ENCODE data around the gene DNAH7.

Gene DNAH7

GRCh38 chr2:195730912-195731311 is 337.7 kb downstream of the DNAH7 start:
- Histone ChIP-seq H3K9me3 (ENCODE audit: control insufficient read depth in 2 of 2, low read length in 2 of 2) (no peaks in the 10 kb centered on the region), H3K27ac (ENCODE audit: low read length) (no peak overlapping the region), H3K4me3 (ENCODE audit: low read length in 2 of 2) (no peak overlapping the region), H3K4me1 (ENCODE audit: control insufficient read depth, insufficient read depth, low read length) (no peaks in the 10 kb centered on the region), H3K27me3 (ENCODE audit: control insufficient read depth in 1 of 2, insufficient read depth in 2 of 2, low read length in 2 of 2) (no peaks in the 10 kb centered on the region), H3K36me3 (ENCODE audit: control insufficient read depth in 2 of 2, insufficient read depth in 2 of 2, low read length in 2 of 2) (peaks cover 0 to 12% of the 10 kb centered on the region in 2 donors), H3K9ac (ENCODE audit: low read length in 2 of 2) (no peak overlapping the region)

GRCh38 chr2:195727106-195727505 is 341.5 kb downstream of the DNAH7 start:
- H3K27me3 ChIP-seq (ENCODE audit: control insufficient read depth in 1 of 2, insufficient read depth in 2 of 2, low read length in 2 of 2), result no peaks in the 10 kb centered on the region
- no peak overlapping the region for H3K9ac ChIP-seq (ENCODE audit: low read length in 2 of 2)
- no peaks in the 10 kb centered on the region for H3K9me3 ChIP-seq (ENCODE audit: control insufficient read depth in 2 of 2, low read length in 2 of 2)
- no peak overlapping the region for H3K27ac ChIP-seq (ENCODE audit: low read length)
- H3K4me3 ChIP-seq (ENCODE audit: low read length in 2 of 2), result no peak overlapping the region
- H3K36me3 ChIP-seq (ENCODE audit: control insufficient read depth in 2 of 2, insufficient read depth in 2 of 2, low read length in 2 of 2), result peaks cover 0 to 12% of the 10 kb centered on the region in 2 donors
- no peaks in the 10 kb centered on the region for H3K4me1 ChIP-seq (ENCODE audit: control insufficient read depth, insufficient read depth, low read length)

GRCh38 chr2:195722075-195722474 is 346.6 kb downstream of the DNAH7 start:
- H3K4me3 ChIP-seq (ENCODE audit: low read length in 2 of 2), result no peak overlapping the region
- no peaks in the 10 kb centered on the region for H3K27me3 ChIP-seq (ENCODE audit: control insufficient read depth in 1 of 2, insufficient read depth in 2 of 2, low read length in 2 of 2)

GRCh38 chr2:195721042-195721441 is 347.6 kb downstream of the DNAH7 start:
- H3K9me3 ChIP-seq (ENCODE audit: control insufficient read depth in 2 of 2, low read length in 2 of 2), result no peaks in the 10 kb centered on the region
- H3K36me3 ChIP-seq (ENCODE audit: control insufficient read depth in 2 of 2, insufficient read depth in 2 of 2, low read length in 2 of 2), result peaks cover 3 to 9% of the 10 kb centered on the region in 2 donors
- no peak overlapping the region for H3K9ac ChIP-seq (ENCODE audit: low read length in 2 of 2)
- no peak overlapping the region for H3K27ac ChIP-seq (ENCODE audit: low read length)
- H3K4me1 ChIP-seq (ENCODE audit: control insufficient read depth, insufficient read depth, low read length), result no peaks in the 10 kb centered on the region
- no peak overlapping the region for H3K4me3 ChIP-seq (ENCODE audit: low read length in 2 of 2)
- no peaks in the 10 kb centered on the region for H3K27me3 ChIP-seq (ENCODE audit: control insufficient read depth in 1 of 2, insufficient read depth in 2 of 2, low read length in 2 of 2)

More at GRCh38 chr2:195722075-195722474, 346.6 kb downstream of the DNAH7 start:
- H3K36me3 ChIP-seq (ENCODE audit: control insufficient read depth in 2 of 2, insufficient read depth in 2 of 2, low read length in 2 of 2), result peaks cover 0 to 3% of the 10 kb centered on the region in 2 donors
- H3K27ac ChIP-seq (ENCODE audit: low read length), result no peak overlapping the region
- H3K4me1 ChIP-seq (ENCODE audit: control insufficient read depth, insufficient read depth, low read length), result no peaks in the 10 kb centered on the region
- H3K9me3 ChIP-seq (ENCODE audit: control insufficient read depth in 2 of 2, low read length in 2 of 2), result no peaks in the 10 kb centered on the region
- no peak overlapping the region for H3K9ac ChIP-seq (ENCODE audit: low read length in 2 of 2)

GRCh38 chr2:195716466-195716865 is 352.2 kb downstream of the DNAH7 start:
- H3K9me3 ChIP-seq (ENCODE audit: control insufficient read depth in 2 of 2, low read length in 2 of 2), result no peaks in the 10 kb centered on the region
- H3K4me1 ChIP-seq (ENCODE audit: control insufficient read depth, insufficient read depth, low read length), result no peaks in the 10 kb centered on the region
- no peak overlapping the region for H3K4me3 ChIP-seq (ENCODE audit: low read length in 2 of 2)
- peaks cover 3 to 13% of the 10 kb centered on the region in 2 donors for H3K36me3 ChIP-seq (ENCODE audit: control insufficient read depth in 2 of 2, insufficient read depth in 2 of 2, low read length in 2 of 2)
- no peak overlapping the region for H3K27ac ChIP-seq (ENCODE audit: low read length)
- H3K9ac ChIP-seq (ENCODE audit: low read length in 2 of 2), result no peak overlapping the region
- no peaks in the 10 kb centered on the region for H3K27me3 ChIP-seq (ENCODE audit: control insufficient read depth in 1 of 2, insufficient read depth in 2 of 2, low read length in 2 of 2)

GRCh38 chr2:195711478-195711877 is 357.2 kb downstream of the DNAH7 start:
- Histone ChIP-seq H3K9me3 (ENCODE audit: control insufficient read depth in 2 of 2, low read length in 2 of 2) (no peaks in the 10 kb centered on the region), H3K9ac (ENCODE audit: low read length in 2 of 2) (no peak overlapping the region), H3K27me3 (ENCODE audit: control insufficient read depth in 1 of 2, insufficient read depth in 2 of 2, low read length in 2 of 2) (no peaks in the 10 kb centered on the region), H3K36me3 (ENCODE audit: control insufficient read depth in 2 of 2, insufficient read depth in 2 of 2, low read length in 2 of 2) (peaks cover 0 to 5% of the 10 kb centered on the region in 2 donors), H3K4me3 (ENCODE audit: low read length in 2 of 2) (no peak overlapping the region), H3K27ac (ENCODE audit: low read length) (no peak overlapping the region), H3K4me1 (ENCODE audit: control insufficient read depth, insufficient read depth, low read length) (no peaks in the 10 kb centered on the region)

- Histone ChIP-seq H3K4me1 (ENCODE audit: control insufficient read depth, insufficient read depth, low read length) (no peaks in the 10 kb centered on the region), H3K36me3 (ENCODE audit: control insufficient read depth in 2 of 2, insufficient read depth in 2 of 2, low read length in 2 of 2) (no peaks in the 10 kb centered on the region), H3K9me3 (ENCODE audit: control insufficient read depth in 2 of 2, low read length in 2 of 2) (no peaks in the 10 kb centered on the region), H3K27me3 (ENCODE audit: control insufficient read depth in 1 of 2, insufficient read depth in 2 of 2, low read length in 2 of 2) (no peaks in the 10 kb centered on the region), H3K4me3 (ENCODE audit: low read length in 2 of 2) (no peak overlapping the region), H3K9ac (ENCODE audit: low read length in 2 of 2) (no peak overlapping the region), H3K27ac (ENCODE audit: low read length) (no peak overlapping the region)
These were observed 358.5 kb downstream of the DNAH7 start for GRCh38 chr2:195709901-195710806.

GRCh38 chr2:195706161-195706900 is 362.3 kb downstream of the DNAH7 start:
- no peak overlapping the region for H3K27ac ChIP-seq (ENCODE audit: low read length)
- H3K27me3 ChIP-seq (ENCODE audit: control insufficient read depth in 1 of 2, insufficient read depth in 2 of 2, low read length in 2 of 2), result no peaks in the 10 kb centered on the region
- H3K4me3 ChIP-seq (ENCODE audit: low read length in 2 of 2), result no peak overlapping the region
- no peaks in the 10 kb centered on the region for H3K4me1 ChIP-seq (ENCODE audit: control insufficient read depth, insufficient read depth, low read length)
- no peaks in the 10 kb centered on the region for H3K36me3 ChIP-seq (ENCODE audit: control insufficient read depth in 2 of 2, insufficient read depth in 2 of 2, low read length in 2 of 2)
- H3K9ac ChIP-seq (ENCODE audit: low read length in 2 of 2), result no peak overlapping the region
- no peaks in the 10 kb centered on the region for H3K9me3 ChIP-seq (ENCODE audit: control insufficient read depth in 2 of 2, low read length in 2 of 2)

- no peak overlapping the region for H3K4me3 ChIP-seq (ENCODE audit: low read length in 2 of 2)
- no peaks in the 10 kb centered on the region for H3K27me3 ChIP-seq (ENCODE audit: control insufficient read depth in 1 of 2, insufficient read depth in 2 of 2, low read length in 2 of 2)
- H3K9ac ChIP-seq (ENCODE audit: low read length in 2 of 2), result no peak overlapping the region
- H3K9me3 ChIP-seq (ENCODE audit: control insufficient read depth in 2 of 2, low read length in 2 of 2), result peaks cover 2 to 8% of the 10 kb centered on the region in 2 donors
- H3K36me3 ChIP-seq (ENCODE audit: control insufficient read depth in 2 of 2, insufficient read depth in 2 of 2, low read length in 2 of 2), result no peaks in the 10 kb centered on the region
- no peak overlapping the region for H3K27ac ChIP-seq (ENCODE audit: low read length)
- H3K4me1 ChIP-seq (ENCODE audit: control insufficient read depth, insufficient read depth, low read length), result no peaks in the 10 kb centered on the region
These were observed 368.2 kb downstream of the DNAH7 start for GRCh38 chr2:195700480-195700879.

- Histone ChIP-seq H3K9me3 (ENCODE audit: control insufficient read depth in 2 of 2, low read length in 2 of 2) (peaks cover 2 to 8% of the 10 kb centered on the region in 2 donors), H3K4me3 (ENCODE audit: low read length in 2 of 2) (no peak overlapping the region), H3K36me3 (ENCODE audit: control insufficient read depth in 2 of 2, insufficient read depth in 2 of 2, low read length in 2 of 2) (peaks cover 0 to 2% of the 10 kb centered on the region in 2 donors), H3K4me1 (ENCODE audit: control insufficient read depth, insufficient read depth, low read length) (no peaks in the 10 kb centered on the region), H3K27me3 (ENCODE audit: control insufficient read depth in 1 of 2, insufficient read depth in 2 of 2, low read length in 2 of 2) (no peaks in the 10 kb centered on the region), H3K9ac (ENCODE audit: low read length in 2 of 2) (no peak overlapping the region), H3K27ac (ENCODE audit: low read length) (no peak overlapping the region)
These were observed 370.9 kb downstream of the DNAH7 start for GRCh38 chr2:195697681-195698220.
